Measurements from ENCODE around the gene PEAR1.

PEAR1 gene

DNA sequence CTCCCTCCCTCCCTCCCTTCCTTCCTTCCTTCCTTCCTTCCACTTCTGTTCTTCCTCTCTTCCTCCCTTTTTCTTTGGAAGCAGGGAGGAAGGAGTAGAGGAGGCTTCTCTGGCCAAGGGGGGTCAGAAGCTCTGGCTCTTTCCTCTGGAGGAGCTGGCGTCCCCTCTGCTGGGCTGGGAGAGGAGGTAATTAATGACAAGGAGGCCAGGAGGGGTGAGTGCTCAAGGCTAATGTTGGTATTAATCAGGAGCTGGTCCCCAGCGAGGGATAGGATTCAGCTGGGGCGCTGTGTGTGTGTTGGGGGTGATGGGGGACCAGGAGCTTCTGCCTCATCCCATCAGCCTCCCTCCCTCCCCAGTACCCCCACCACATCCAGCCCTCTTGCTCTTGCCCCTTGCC lies 6.2 kb upstream of the PEAR1 start:
- no peaks in the 10 kb centered on the region for H4K20me1 ChIP-seq (ENCODE audit: insufficient read depth, low read length)
- no peaks in the 10 kb centered on the region for H3K9me3 ChIP-seq (ENCODE audit: insufficient read depth, low read length)
- H3K27me3 ChIP-seq (ENCODE audit: low read depth, low read length), result peaks cover 39% of the 10 kb centered on the region
- H3K36me3 ChIP-seq (replicated peaks; ENCODE audit: low read depth, low read length), result no peaks in the 10 kb centered on the region
- no peak overlapping the region for H3K4me2 ChIP-seq (ENCODE audit: low read length)
- no peak overlapping the region for H2AFZ ChIP-seq (ENCODE audit: low read depth, low read length)
- no peak overlapping the region for H3K9ac ChIP-seq (ENCODE audit: low read length)
- H3K79me2 ChIP-seq (ENCODE audit: low read length), result no peaks in the 10 kb centered on the region
- TF ChIP-seq EZH2phosphoT487 (IDR thresholded peaks at IDR 0.05; ENCODE audit: low read depth), result no peak
- TF ChIP-seq, protein P1, sequence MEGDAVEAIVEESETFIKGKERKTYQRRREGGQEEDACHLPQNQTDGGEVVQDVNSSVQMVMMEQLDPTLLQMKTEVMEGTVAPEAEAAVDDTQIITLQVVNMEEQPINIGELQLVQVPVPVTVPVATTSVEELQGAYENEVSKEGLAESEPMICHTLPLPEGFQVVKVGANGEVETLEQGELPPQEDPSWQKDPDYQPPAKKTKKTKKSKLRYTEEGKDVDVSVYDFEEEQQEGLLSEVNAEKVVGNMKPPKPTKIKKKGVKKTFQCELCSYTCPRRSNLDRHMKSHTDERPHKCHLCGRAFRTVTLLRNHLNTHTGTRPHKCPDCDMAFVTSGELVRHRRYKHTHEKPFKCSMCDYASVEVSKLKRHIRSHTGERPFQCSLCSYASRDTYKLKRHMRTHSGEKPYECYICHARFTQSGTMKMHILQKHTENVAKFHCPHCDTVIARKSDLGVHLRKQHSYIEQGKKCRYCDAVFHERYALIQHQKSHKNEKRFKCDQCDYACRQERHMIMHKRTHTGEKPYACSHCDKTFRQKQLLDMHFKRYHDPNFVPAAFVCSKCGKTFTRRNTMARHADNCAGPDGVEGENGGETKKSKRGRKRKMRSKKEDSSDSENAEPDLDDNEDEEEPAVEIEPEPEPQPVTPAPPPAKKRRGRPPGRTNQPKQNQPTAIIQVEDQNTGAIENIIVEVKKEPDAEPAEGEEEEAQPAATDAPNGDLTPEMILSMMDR (IDR thresholded peaks at IDR 0.05; ENCODE audit: low read depth, low read length), result no peak
- no peak overlapping the region for H3K27ac ChIP-seq (ENCODE audit: low read length)
- H3K4me1 ChIP-seq (ENCODE audit: low read length), result peaks cover 4% of the 10 kb centered on the region; the same call in 1 of the 2 replicates
- no peak overlapping the region for H3K4me3 ChIP-seq (ENCODE audit: low read length)

DNA sequence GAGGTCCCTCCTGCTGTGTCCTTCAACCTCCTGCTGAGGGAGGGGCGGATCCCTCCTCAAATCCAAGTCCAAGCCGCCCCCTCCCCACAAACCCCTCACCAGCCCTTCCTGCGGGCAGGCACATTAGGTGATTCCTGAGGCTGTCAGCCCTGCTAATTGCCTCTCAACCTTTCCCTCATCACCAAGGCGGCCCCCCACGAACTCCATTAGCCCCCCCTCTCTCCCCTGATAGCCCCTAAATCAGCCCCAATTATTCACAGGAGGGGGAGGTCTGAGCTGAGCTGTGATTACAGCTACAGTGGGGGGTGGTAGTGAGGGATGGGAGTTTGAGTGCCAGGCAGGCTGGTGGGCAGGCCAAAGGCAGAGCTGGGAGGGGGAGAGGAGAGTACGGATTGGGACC lies 5.8 kb upstream of the PEAR1 start:
- Histone ChIP-seq H3K4me2 (ENCODE audit: low read length) (no peak overlapping the region), H3K79me2 (ENCODE audit: low read length) (no peaks in the 10 kb centered on the region), H3K36me3 (replicated peaks; ENCODE audit: low read depth, low read length) (no peaks in the 10 kb centered on the region), H3K4me3 (ENCODE audit: low read length) (no peak overlapping the region), H3K27ac (ENCODE audit: low read length) (no peak overlapping the region), H3K9me3 (ENCODE audit: insufficient read depth, low read length) (no peaks in the 10 kb centered on the region), H2AFZ (ENCODE audit: low read depth, low read length) (no peak overlapping the region), H4K20me1 (ENCODE audit: insufficient read depth, low read length) (no peaks in the 10 kb centered on the region), H3K4me1 (ENCODE audit: low read length) (peaks cover 4% of the 10 kb centered on the region; the same call in 1 of the 2 replicates), H3K27me3 (ENCODE audit: low read depth, low read length) (peaks cover 39% of the 10 kb centered on the region), H3K9ac (ENCODE audit: low read length) (no peak overlapping the region)
- TF ChIP-seq, protein P1 (IDR thresholded peaks at IDR 0.05; ENCODE audit: low read depth, low read length), result no peak
- no peak for TF ChIP-seq EZH2phosphoT487 (IDR thresholded peaks at IDR 0.05; ENCODE audit: low read depth)

DNA sequence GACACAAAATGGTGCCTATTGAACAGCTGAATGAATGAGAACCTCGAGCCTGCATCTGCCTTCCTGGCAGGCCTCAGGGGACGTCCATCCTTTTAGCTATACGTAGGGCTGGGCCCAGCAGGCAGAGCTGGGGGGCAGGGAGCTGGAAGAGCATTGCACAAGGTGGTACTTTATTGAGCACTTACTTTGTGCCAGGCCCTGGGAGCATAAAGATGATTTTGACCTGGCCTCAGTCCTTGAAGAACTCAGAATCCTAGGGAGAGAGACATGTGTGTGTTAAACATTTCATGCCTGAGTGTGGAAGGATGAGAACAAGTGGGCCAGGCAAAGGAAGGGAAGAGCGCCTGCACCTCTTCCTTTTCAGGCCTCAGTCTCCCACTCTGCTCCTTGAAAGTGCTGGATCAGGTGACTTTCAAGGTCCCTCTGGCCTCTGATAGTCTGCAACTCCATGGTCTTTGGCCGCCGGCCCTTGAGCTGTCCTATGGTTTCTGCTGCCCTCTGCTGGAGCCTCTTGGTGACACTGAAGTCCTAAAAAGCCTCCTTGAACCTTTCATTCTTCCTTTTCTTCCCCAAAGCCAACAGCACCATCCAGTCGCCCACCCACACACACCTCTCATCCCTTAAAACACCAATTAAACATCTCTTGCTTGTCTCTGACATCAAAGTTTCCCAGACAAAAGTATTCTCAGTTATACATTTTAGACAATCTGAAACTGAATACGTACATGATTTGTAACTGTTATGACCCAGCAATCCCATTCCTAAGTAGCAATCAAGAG lies 3.5 kb upstream of the PEAR1 start:
- peak overlapping the region; percentile 6; the same call in 1 of the 2 replicates for H3K9ac ChIP-seq (ENCODE audit: low read length)
- TF ChIP-seq EZH2phosphoT487 (IDR thresholded peaks at IDR 0.05; ENCODE audit: low read depth), result no peak
- TF ChIP-seq, protein P1 (IDR thresholded peaks at IDR 0.05; ENCODE audit: low read depth, low read length), result peak; percentile 95
- H3K4me1 ChIP-seq (ENCODE audit: low read length), result peaks cover 4% of the 10 kb centered on the region; the same call in 1 of the 2 replicates
- peaks cover 26% of the 10 kb centered on the region for H3K27me3 ChIP-seq (ENCODE audit: low read depth, low read length)
- H3K9me3 ChIP-seq (ENCODE audit: insufficient read depth, low read length), result no peaks in the 10 kb centered on the region
- no peaks in the 10 kb centered on the region for H3K79me2 ChIP-seq (ENCODE audit: low read length)
- H4K20me1 ChIP-seq (ENCODE audit: insufficient read depth, low read length), result no peaks in the 10 kb centered on the region
- peak overlapping the region; percentile 22; the same call in 1 of the 2 replicates for H3K4me3 ChIP-seq (ENCODE audit: low read length)
- no peaks in the 10 kb centered on the region for H3K36me3 ChIP-seq (replicated peaks; ENCODE audit: low read depth, low read length)
- peak overlapping the region; percentile 84 for H2AFZ ChIP-seq (ENCODE audit: low read depth, low read length)
- no peak overlapping the region for H3K27ac ChIP-seq (ENCODE audit: low read length)
- peak overlapping the region; percentile 59 for H3K4me2 ChIP-seq (ENCODE audit: low read length)

DNA sequence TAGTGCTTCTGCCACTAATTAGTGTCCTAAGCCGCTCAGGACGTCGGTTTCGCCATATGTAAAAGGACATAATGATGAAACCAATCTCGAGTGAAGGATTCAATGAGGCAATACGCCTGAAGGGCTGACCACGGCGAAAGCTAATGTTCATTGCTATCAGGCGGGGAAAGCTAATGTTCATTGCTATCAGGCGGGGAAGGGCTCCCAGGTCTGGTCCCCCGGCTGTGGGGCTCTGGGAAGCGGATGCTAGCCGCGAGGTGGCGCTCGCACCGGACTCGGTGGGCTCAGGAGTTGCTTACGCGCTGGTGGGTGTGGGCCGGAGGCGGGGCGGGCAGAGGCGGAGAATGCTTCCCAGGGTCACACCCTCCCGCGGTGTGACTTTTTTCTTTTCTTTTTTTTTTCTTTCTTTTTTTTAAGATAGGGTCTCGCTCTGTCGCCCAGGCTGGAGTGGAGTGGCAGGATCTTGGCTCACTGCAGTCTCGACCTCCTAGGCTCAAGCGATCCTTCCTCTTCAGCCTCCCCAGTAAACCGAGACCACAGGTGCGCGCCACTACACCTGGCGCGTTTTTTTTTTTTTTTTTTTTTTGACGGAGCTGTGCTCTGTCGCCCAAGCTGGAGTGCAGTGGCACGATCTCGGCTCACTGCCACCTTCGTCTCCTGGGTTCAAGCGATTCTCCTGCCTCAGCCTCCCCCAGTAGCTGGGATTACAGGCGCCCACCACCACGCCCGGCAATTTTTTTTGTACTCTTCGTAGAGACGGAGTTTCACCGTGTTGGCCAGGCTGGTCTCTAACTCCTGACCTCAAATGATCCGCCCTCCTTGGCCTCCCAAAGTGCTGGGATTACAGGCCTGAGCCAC lies 1.1 kb upstream of the PEAR1 start:
- no peaks in the 10 kb centered on the region for H3K9me3 ChIP-seq (ENCODE audit: insufficient read depth, low read length)
- no peak overlapping the region for H3K27ac ChIP-seq (ENCODE audit: low read length)
- no peak overlapping the region for H3K9ac ChIP-seq (ENCODE audit: low read length)
- H3K4me3 ChIP-seq (ENCODE audit: low read length), result peak overlapping the region; percentile 64
- H2AFZ ChIP-seq (ENCODE audit: low read depth, low read length), result no peak overlapping the region
- 0 out of 2 replicates have a peak, but pooled peaks cover 15% of the 10 kb centered on the region for H3K27me3 ChIP-seq (ENCODE audit: low read depth, low read length)
- H3K79me2 ChIP-seq (ENCODE audit: low read length), result no peaks in the 10 kb centered on the region
- no peaks in the 10 kb centered on the region for H3K36me3 ChIP-seq (replicated peaks; ENCODE audit: low read depth, low read length)
- peaks cover 4% of the 10 kb centered on the region; the same call in 1 of the 2 replicates for H3K4me1 ChIP-seq (ENCODE audit: low read length)
- H3K4me2 ChIP-seq (ENCODE audit: low read length), result peak overlapping the region; percentile 54
- H4K20me1 ChIP-seq (ENCODE audit: insufficient read depth, low read length), result no peaks in the 10 kb centered on the region
- TF ChIP-seq, protein P1 (IDR thresholded peaks at IDR 0.05; ENCODE audit: low read depth, low read length), result peak; percentile 86
- TF ChIP-seq EZH2phosphoT487 (IDR thresholded peaks at IDR 0.05; ENCODE audit: low read depth), result no peak
